KMS-11 (cell line): ENCODE results near the gene SEMA6D.

Experiments used
- H2AFZ ChIP-seq: fragments of 200-600 bp; sonication (generic); 2 replicates; pipeline ENCODE4 v1.6.1; 2016; ENCODE audit warnings: antibody characterized with exemption, mixed run types, low read depth
- H3K27ac ChIP-seq: fragments of 200-600 bp; sonication (generic); 2 replicates; pipeline ENCODE4 v1.6.1; 2016; ENCODE audit warnings: mild to moderate bottlenecking, mixed run types
- H3K27me3 ChIP-seq: fragments of 200-600 bp; sonication (generic); 2 replicates; pipeline ENCODE4 v1.6.1; 2017; ENCODE audit warnings: mild to moderate bottlenecking, low read depth, mixed run types, moderate library complexity; ENCODE audit not compliant: insufficient read depth
- H3K36me3 ChIP-seq: fragments of 200-600 bp; sonication (generic); 2 replicates; pipeline ENCODE4 v1.6.1; 2017; ENCODE audit warnings: mild to moderate bottlenecking, mixed run types; ENCODE audit not compliant: insufficient read depth
- H3K4me1 ChIP-seq: fragments of 200-600 bp; sonication (generic); 2 replicates; pipeline ENCODE4 v1.6.1; 2016; ENCODE audit warnings: mild to moderate bottlenecking, low read depth, mixed run types; ENCODE audit not compliant: poor library complexity, severe bottlenecking
- H3K4me2 ChIP-seq: fragments of 200-600 bp; sonication (generic); 2 replicates; pipeline ENCODE4 v1.7.0; 2016; ENCODE audit warnings: mild to moderate bottlenecking, mixed run types
- H3K4me3 ChIP-seq: fragments of 200-600 bp; sonication (generic); IDR thresholded peaks from 2 replicates; pipeline ENCODE4 v1.6.1; 2017; ENCODE audit warnings: low read depth, low read length, mixed read lengths; ENCODE audit not compliant: insufficient read depth
- H3K79me2 ChIP-seq: fragments of 200-600 bp; sonication (generic); 2 replicates; pipeline ENCODE4 v1.6.1; 2016; ENCODE audit warnings: low read depth, mixed run types; ENCODE audit not compliant: insufficient read depth
- H3K9ac ChIP-seq: fragments of 200-600 bp; sonication (generic); 2 replicates; pipeline ENCODE4 v1.6.1; 2016; ENCODE audit warnings: mild to moderate bottlenecking, mixed run types
- H4K20me1 ChIP-seq: fragments of 200-600 bp; sonication (generic); 2 replicates; pipeline ENCODE4 v1.6.1; 2016; ENCODE audit warnings: mild to moderate bottlenecking, mixed run types; ENCODE audit not compliant: insufficient read depth
- TF ChIP-seq, protein P1 (sequence below): fragments of 200-600 bp; sonication (generic); conservative IDR thresholded peaks from 2 replicates; pipeline ENCODE4 v1.6.1; 2017; ENCODE audit warnings: low read depth, mild to moderate bottlenecking, antibody characterized with exemption, low read length, moderate library complexity, mixed read lengths

Gene SEMA6D

GRCh38 chr15:47773143-47773542 is 55.8 kb downstream of the SEMA6D start:
- Histone ChIP-seq H3K9ac (no peak overlapping the region), H4K20me1 (no peaks in the 10 kb centered on the region), H3K36me3 (no peaks in the 10 kb centered on the region), H3K79me2 (no peaks in the 10 kb centered on the region), H3K4me1 (no peaks in the 10 kb centered on the region), H3K4me3 (no peak overlapping the region), H3K27me3 (no peaks in the 10 kb centered on the region), H3K27ac (no peak overlapping the region), H3K4me2 (no peak overlapping the region), H2AFZ (no peak overlapping the region)
- TF ChIP-seq, protein P1, sequence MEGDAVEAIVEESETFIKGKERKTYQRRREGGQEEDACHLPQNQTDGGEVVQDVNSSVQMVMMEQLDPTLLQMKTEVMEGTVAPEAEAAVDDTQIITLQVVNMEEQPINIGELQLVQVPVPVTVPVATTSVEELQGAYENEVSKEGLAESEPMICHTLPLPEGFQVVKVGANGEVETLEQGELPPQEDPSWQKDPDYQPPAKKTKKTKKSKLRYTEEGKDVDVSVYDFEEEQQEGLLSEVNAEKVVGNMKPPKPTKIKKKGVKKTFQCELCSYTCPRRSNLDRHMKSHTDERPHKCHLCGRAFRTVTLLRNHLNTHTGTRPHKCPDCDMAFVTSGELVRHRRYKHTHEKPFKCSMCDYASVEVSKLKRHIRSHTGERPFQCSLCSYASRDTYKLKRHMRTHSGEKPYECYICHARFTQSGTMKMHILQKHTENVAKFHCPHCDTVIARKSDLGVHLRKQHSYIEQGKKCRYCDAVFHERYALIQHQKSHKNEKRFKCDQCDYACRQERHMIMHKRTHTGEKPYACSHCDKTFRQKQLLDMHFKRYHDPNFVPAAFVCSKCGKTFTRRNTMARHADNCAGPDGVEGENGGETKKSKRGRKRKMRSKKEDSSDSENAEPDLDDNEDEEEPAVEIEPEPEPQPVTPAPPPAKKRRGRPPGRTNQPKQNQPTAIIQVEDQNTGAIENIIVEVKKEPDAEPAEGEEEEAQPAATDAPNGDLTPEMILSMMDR, result no peak

DNA sequence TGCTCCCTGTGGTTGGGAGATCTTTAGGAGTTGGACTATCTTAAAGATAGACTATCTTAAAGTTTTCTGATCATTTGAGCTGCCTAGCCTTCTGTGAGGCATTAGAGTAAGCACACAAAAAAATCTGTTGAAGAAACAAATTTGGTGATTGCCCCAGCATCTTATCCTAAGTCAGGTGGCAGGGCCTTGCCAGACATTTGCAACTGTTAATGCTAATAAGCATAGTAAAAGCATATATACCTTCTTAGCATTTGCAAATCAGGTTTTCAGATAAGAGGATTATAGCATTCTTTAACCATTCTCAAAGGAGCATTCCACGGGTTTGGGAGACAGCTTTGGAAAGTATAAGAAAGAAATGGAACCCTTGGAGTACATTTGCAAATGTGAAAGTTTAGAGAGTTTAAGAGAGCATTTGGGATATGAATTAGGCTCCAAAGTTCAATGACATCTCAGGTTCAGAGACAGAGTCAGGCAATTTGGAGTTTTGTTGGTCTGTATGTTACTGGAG is 61.0 kb downstream of the SEMA6D start:
- Histone ChIP-seq H3K36me3 (no peaks in the 10 kb centered on the region), H3K27ac (no peak overlapping the region), H3K27me3 (no peaks in the 10 kb centered on the region), H2AFZ (no peak overlapping the region), H3K4me3 (no peak overlapping the region), H3K9ac (no peak overlapping the region), H3K4me2 (no peak overlapping the region), H3K79me2 (no peaks in the 10 kb centered on the region), H3K4me1 (no peaks in the 10 kb centered on the region), H4K20me1 (no peaks in the 10 kb centered on the region)
- TF ChIP-seq, protein P1, result no peak

DNA sequence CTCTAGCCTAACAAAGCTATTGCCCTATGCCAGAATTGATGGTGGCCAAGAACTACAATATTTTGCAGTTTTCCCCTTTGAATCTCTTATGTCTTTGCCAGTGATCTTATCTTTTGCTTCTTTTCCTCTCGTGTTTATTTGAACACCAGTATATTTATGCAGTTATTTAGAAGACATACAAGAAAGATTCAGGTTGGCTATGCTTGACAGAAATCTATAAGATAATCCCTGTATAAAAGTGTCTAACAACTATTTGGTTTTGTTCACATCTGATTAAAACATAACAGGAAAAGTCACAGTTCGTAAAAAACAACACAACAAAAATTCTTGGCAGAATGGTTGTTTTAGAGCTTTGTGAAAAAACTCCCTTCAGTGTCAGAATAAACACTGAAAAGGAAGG is 63.7 kb downstream of the SEMA6D start:
- Histone ChIP-seq H4K20me1 (no peaks in the 10 kb centered on the region), H3K36me3 (no peaks in the 10 kb centered on the region), H3K4me1 (no peaks in the 10 kb centered on the region), H3K4me2 (no peak overlapping the region), H3K4me3 (no peak overlapping the region), H3K79me2 (no peaks in the 10 kb centered on the region), H3K9ac (no peak overlapping the region), H3K27me3 (no peaks in the 10 kb centered on the region), H3K27ac (no peak overlapping the region), H2AFZ (no peak overlapping the region)
- TF ChIP-seq, protein P1, result no peak

DNA sequence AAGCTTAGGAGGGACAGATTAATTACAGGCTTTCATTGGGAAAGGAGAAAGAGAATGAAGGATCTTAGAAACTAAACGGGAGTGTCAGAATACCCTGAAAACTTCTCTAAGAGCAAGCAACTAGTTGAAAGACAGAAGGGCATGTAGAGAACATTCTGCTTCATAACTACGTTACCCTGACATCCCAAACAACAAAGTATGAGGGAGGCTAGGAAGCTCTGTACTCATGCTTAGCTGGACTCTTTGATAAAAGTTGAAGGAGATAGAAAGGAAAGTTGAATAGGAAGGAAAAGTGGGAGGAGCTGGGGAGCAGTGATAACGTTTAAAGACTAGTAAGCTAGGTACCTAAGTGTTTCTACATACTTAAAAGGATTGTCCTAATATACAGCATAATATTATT is 64.2 kb downstream of the SEMA6D start:
- Histone ChIP-seq H3K4me2 (no peak overlapping the region), H2AFZ (no peak overlapping the region)

More for the DNA sequence above, 64.2 kb downstream of the SEMA6D start:
- Histone ChIP-seq H3K36me3 (no peaks in the 10 kb centered on the region), H3K4me3 (no peak overlapping the region), H3K9ac (no peak overlapping the region), H4K20me1 (no peaks in the 10 kb centered on the region), H3K27me3 (no peaks in the 10 kb centered on the region), H3K27ac (no peak overlapping the region), H3K4me1 (no peaks in the 10 kb centered on the region), H3K79me2 (no peaks in the 10 kb centered on the region)
- TF ChIP-seq, protein P1, result no peak
